IPS-18c (cell line): Measurements from ENCODE around the gene IRF3.

Experiments used
- H3K4me3 ChIP-seq: 2 replicates; pipeline ENCODE4 v1.7.0; 2013; ENCODE audit warnings: low read depth, mild to moderate bottlenecking, low read length, moderate library complexity; ENCODE audit not compliant: insufficient read depth
- H3K9me3 ChIP-seq: one replicate; pipeline ENCODE4 v1.6.1; 2013; ENCODE audit warnings: mild to moderate bottlenecking, low read length, moderate library complexity; ENCODE audit not compliant: control insufficient read depth, insufficient read depth

The IRF3 gene

DNA sequence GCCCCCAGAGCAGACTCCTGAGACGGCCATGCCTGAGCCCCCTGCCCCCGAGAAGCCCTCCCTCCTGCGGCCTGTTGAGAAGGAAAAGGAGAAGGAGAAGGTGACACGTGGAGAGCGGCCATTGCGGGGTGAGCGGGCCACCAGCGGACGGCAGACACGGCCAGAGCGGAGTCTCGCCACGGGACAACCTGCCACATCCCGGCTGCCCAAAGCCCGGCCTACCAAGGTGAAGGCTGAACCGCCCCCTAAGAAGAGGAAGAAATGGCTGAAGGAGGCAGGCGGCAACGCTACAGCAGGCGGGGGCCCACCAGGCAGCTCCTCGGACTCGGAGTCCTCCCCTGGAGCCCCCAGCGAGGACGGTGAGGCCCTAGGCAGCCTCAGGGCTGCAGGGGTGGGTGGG lies 49.8 kb downstream of the IRF3 start:
- Histone ChIP-seq H3K9me3 (no peaks in the 10 kb centered on the region), H3K4me3 (no peak overlapping the region)

DNA sequence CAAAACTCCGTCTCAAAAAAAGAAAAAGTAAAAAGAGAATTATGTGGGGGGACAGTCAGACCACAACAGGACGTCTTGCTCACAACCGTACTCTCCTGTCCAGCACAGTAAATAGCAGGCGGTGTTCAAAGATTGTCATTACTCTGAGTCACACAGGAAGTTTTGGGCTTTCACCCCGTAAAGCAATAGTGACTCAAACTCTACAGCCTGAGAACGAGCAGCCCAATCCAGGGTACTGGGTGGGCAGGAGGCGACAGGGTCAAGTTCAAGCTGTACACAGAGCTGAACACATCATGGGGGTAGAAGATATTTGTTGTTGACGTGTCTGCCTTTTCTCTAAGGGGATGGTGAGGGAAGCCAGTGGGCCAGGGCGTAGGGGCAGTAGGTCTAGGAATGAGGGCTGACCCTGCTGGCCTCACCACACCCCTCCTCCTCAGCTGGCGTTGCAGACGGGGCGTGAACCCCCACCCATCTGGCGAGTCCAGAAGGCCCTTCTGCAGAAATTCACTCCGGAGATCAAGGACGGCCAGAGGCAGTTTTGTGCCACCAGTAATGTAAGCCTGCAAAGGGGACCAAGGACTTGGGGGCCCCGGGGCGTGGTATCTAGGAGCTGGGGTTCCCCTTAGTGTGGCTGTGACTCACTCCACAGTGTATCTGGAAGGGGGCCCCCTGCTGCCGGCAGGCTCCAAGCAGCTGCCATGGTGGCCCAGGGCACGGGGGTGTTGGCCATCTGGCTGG lies 51.4 kb downstream of the IRF3 start:
- no peak overlapping the region for H3K4me3 ChIP-seq
- no peaks in the 10 kb centered on the region for H3K9me3 ChIP-seq

DNA sequence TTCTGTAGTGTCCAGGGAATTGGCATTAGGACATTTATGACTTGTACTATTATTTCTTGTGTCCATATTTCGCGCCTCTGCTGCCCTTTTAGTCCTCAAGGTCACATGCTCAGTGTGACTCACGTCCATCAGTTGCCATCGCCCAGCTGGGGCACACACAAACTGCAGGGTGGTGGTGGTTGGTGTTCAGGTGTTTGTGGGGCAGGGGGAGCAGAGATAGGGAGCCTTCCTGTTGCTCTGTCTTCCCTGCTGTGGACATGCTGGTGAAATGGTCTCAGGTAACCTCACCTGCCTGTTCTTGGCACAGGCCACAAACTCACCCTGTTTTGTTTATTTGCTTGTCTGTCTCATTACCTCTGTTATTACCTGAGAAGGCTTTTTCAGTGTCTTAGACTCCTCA lies 52.3 kb downstream of the IRF3 start:
- no peak overlapping the region for H3K4me3 ChIP-seq
- no peaks in the 10 kb centered on the region for H3K9me3 ChIP-seq
